A549 (cell line): ENCODE measurements around the gene TCEAL5.

Experiments
- JUNB ChIP-seq: fragments of >200 bp; sonication (Bioruptor Twin); formaldehyde crosslinking; IDR thresholded peaks from 2 replicates; pipeline ENCODE4 v1.6.1; 2016
- TF ChIP-seq, protein P1 (sequence below): fragments of >200 bp; sonication (Bioruptor Twin); formaldehyde crosslinking; IDR thresholded peaks from 3 replicates; pipeline ENCODE4 v1.5.1; 2016

DNA sequence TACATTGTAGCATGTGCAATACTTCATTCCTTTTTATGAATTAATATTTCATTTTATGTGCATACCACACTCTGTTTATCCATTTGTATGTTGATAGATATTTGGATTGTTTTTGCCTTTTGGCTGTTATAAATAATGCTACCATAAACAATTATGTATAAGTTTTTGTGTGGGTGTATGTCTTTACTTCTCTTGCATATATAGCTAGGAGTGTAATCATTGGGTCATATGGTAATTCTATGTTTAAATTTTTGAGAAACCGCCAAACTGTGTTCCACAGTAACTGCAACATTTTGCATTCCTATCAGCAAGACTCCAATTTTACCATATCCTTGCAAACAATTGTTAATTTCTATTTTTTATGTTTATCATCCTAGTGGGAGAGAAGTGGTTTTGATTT lies 3.1 kb upstream of the TCEAL5 start:
- TF ChIP-seq JUNB = no peak
- TF ChIP-seq, protein P1, sequence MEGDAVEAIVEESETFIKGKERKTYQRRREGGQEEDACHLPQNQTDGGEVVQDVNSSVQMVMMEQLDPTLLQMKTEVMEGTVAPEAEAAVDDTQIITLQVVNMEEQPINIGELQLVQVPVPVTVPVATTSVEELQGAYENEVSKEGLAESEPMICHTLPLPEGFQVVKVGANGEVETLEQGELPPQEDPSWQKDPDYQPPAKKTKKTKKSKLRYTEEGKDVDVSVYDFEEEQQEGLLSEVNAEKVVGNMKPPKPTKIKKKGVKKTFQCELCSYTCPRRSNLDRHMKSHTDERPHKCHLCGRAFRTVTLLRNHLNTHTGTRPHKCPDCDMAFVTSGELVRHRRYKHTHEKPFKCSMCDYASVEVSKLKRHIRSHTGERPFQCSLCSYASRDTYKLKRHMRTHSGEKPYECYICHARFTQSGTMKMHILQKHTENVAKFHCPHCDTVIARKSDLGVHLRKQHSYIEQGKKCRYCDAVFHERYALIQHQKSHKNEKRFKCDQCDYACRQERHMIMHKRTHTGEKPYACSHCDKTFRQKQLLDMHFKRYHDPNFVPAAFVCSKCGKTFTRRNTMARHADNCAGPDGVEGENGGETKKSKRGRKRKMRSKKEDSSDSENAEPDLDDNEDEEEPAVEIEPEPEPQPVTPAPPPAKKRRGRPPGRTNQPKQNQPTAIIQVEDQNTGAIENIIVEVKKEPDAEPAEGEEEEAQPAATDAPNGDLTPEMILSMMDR = no peak
